Activated T-cell treated with anti-CD3 and anti-CD28 coated beads for 1 hour (primary cell): ENCODE data around the gene ARHGAP15.

Experiments used
- DNase-seq: peaks from one replicate; pipeline ENCODE4 v3.0.0-alpha.2; 2020; ENCODE audit warnings: low read depth

The ARHGAP15 gene

GRCh38 chr2:143725400-143725799, 596.2 kb downstream of the ARHGAP15 start:
- DNase-seq = no peak

GRCh38 chr2:143726151-143726845, 597.1 kb downstream of the ARHGAP15 start:
- no peak for DNase-seq

GRCh38 chr2:143728498-143728897, 599.3 kb downstream of the ARHGAP15 start:
- DNase-seq = no peak

- no peak for DNase-seq
Measured at GRCh38 chr2:143729296-143729814, 600.1 kb downstream of the ARHGAP15 start.

- no peak for DNase-seq
Measured at GRCh38 chr2:143730155-143730952, 601.1 kb downstream of the ARHGAP15 start.

GRCh38 chr2:143730953-143731260, 601.7 kb downstream of the ARHGAP15 start:
- no peak for DNase-seq

GRCh38 chr2:143732076-143732475, 602.9 kb downstream of the ARHGAP15 start:
- no peak for DNase-seq

GRCh38 chr2:143732871-143733270, 603.7 kb downstream of the ARHGAP15 start:
- DNase-seq = no peak

GRCh38 chr2:143734507-143734906, 605.3 kb downstream of the ARHGAP15 start:
- no peak for DNase-seq

- DNase-seq = no peak
Measured at GRCh38 chr2:143736904-143737303, 607.7 kb downstream of the ARHGAP15 start.

GRCh38 chr2:143740431-143740830, 611.2 kb downstream of the ARHGAP15 start:
- DNase-seq = no peak

GRCh38 chr2:143741205-143741604, 612.0 kb downstream of the ARHGAP15 start:
- no peak for DNase-seq

- no peak for DNase-seq
Measured at GRCh38 chr2:143742581-143742980, 613.4 kb downstream of the ARHGAP15 start.

- no peak for DNase-seq
Measured at GRCh38 chr2:143744114-143744513, 614.9 kb downstream of the ARHGAP15 start.

GRCh38 chr2:143745060-143745459, 615.8 kb downstream of the ARHGAP15 start:
- DNase-seq = no peak

GRCh38 chr2:143754742-143755141, 625.5 kb downstream of the ARHGAP15 start:
- no peak for DNase-seq

- DNase-seq = no peak
Measured at GRCh38 chr2:143758629-143759330, 629.6 kb downstream of the ARHGAP15 start.

GRCh38 chr2:143759455-143759854, 630.2 kb downstream of the ARHGAP15 start:
- DNase-seq = no peak

- no peak for DNase-seq
Measured at GRCh38 chr2:143762176-143762928, 633.1 kb downstream of the ARHGAP15 start.

- DNase-seq = no peak
Measured at GRCh38 chr2:143764261-143764660, 635.0 kb downstream of the ARHGAP15 start.

GRCh38 chr2:143764706-143765105, 635.5 kb downstream of the ARHGAP15 start:
- no peak for DNase-seq

- no peak for DNase-seq
Measured at GRCh38 chr2:143768991-143769390, 639.8 kb downstream of the ARHGAP15 start.
